Mammary epithelial cell (primary cell): ENCODE data around the gene CHCT1.

Experiments
- CTCF ChIP-seq, 2 donors: IDR thresholded peaks in 1 of 2; conservative IDR thresholded peaks in 1 of 2; 2 replicates each; pipeline ENCODE4 v1.5.1; 2011 to 2012; ENCODE audit warnings: inconsistent platforms in 2 of 2, low read length in 2 of 2, mild to moderate bottlenecking in 2 of 2, control low read depth in 1 of 2, low read depth in 1 of 2; ENCODE audit not compliant: insufficient read depth in 1 of 2; ENCODE audit errors: extremely low read depth in 1 of 2
- EZH2 ChIP-seq: IDR thresholded peaks from 2 replicates; pipeline ENCODE4 v1.6.1; 2012; ENCODE audit warnings: low read length, inconsistent platforms, borderline replicate concordance

GRCh38 chr17:60436676-60437075 lies 14.4 kb downstream of the CHCT1 start:
- TF ChIP-seq EZH2: no peak
- TF ChIP-seq CTCF (conservative IDR thresholded peaks at IDR 0.05 in 1 of 2, IDR thresholded peaks at IDR 0.05 in 1 of 2; ENCODE audit: extremely low read depth in 1 of 2, insufficient read depth in 1 of 2, low read depth in 1 of 2, low read length in 2 of 2): no peak
